IPS DF 4.7 (cell line): Measurements from ENCODE around the gene SPOPL.
"Not testable (repeated sequence)": the region's sequence is repeated elsewhere in the genome, so short reads cannot be mapped to it uniquely, and the experiment has no call there.

Experiments
- DNase-seq: peaks from one replicate; pipeline ENCODE4 v3.0.0-alpha.2; 2013; ENCODE audit warnings: low spot score; ENCODE audit errors: extremely low read depth

Gene SPOPL

GRCh38 chr2:138501425-138502254 lies at the start of gene SPOPL:
SPOPL (plus strand) TSS chr2:138501770; CDS start chr2:138550217, 48,447 bp downstream.
- no peak for DNase-seq

DNA sequence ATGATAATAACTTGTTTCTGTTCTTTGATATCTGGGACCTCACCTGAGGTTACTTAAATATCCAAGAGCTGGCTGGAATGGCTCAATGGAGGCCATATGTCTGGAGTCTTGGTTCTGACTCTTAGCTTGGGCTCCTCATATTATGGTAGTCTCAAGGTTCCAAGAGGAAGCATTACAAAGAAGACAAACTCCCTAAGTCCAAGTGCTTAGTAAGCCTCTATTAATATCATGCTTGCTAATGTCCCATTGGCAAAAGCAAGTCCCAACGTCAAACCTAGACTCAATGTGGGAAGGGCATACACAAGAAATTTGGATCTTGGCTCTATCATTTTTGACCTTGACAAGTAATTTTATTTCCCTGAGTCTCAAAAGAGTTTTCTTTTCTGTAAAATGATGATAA lies 49.2 kb upstream of the SPOPL start:
- DNase-seq, result no peak

DNA sequence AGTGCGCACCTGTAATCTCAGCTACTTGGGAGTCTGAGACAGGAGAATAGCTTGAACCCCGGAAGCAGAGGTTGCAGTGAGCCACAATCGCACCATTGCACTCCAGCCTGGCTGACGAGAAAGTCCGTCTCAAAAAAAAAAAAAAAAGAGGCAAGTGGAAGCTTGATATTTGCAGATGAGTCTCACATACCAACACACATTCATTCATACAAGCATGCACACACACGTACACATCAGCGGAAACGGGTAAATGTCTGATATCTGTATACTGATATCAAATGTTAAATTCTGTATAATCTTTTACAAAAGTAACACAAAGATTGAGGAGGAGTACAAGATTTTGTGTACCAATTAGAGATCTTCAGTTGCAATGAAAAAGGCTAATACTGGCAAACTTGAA lies 47.8 kb upstream of the SPOPL start:
- DNase-seq, result no peak

GRCh38 chr2:138454761-138455160 lies 46.8 kb upstream of the SPOPL start:
- DNase-seq, result no peak

DNA sequence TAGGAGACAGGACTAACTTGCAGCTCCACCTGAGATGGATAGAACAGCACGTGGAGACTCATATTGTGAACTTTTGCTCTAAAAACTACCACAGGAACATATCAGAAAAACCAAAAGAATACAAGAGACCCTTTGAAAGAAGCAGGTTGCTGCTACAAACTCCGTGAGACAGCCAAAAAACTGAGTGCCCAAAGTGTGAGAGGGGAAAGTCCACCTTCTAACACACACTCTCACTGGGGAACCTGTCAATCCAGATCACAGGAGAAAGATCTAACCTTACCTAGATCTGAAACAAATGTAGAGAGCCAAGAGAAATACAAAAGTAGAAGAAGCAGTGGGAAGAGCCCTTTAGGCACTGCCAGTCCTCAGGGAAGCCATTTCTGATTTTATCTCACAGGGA lies 46.3 kb upstream of the SPOPL start:
- DNase-seq, result no peak

- DNase-seq, result no peak
These were observed 45.9 kb upstream of the SPOPL start for GRCh38 chr2:138455691-138456090.

DNA sequence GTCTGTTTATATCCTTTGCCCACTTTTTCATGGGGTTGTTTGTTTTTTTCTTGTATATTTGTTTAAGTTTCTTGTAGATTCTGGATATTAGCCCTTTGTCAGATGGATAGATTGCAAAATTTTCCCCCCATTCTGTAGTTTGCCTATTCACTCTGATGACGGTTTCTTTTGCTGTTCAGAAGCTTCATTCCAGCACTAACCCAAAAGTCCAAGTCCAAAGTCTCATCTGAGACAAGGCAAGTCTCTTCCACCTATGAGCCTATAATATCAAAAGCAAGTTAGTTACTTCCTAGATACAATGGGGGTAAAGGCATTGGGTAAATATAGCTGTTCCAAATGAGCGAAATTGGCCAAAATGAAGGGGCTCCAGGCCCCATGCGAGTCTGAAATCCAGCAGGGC lies 38.9 kb upstream of the SPOPL start:
- not testable (repeated sequence) for DNase-seq

DNA sequence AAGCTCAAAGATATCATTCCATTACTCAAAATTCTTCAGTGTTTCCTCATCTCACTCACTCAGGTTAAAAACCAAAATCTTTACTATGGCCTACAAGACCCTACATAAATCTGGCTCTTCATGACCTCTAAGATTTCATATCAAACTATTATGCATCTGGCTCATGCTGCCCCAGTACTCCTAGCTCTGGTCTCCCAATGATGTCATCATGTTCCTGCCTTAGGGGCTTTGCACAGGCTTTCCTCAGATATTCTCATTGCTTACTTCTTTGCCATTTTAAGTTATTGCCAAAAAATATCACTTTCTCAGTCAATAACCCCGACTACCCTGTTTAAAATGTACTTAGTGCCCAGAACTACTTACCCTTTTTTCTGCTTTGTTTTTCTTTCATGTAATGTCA lies 33.0 kb upstream of the SPOPL start:
- no peak for DNase-seq

DNA sequence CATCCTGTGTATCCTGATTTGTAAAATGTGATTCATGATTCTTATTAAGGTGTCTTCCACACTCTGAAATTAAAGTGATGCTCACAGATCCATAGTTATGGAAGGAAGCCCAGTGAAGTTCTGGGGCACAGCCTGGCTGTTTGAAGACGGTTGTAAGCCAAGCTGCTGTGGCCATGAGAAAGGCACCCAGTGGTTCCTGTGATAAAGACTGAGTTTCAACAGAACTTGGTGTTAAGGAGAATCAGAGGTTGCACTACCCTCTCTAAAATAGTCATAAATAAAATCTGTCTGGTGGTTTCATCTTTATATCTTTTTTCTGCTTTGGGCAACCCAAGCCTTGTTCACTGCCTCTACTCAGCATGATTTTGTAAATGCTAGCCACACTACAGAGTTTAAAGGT lies 32.2 kb upstream of the SPOPL start:
- DNase-seq, result no peak

DNA sequence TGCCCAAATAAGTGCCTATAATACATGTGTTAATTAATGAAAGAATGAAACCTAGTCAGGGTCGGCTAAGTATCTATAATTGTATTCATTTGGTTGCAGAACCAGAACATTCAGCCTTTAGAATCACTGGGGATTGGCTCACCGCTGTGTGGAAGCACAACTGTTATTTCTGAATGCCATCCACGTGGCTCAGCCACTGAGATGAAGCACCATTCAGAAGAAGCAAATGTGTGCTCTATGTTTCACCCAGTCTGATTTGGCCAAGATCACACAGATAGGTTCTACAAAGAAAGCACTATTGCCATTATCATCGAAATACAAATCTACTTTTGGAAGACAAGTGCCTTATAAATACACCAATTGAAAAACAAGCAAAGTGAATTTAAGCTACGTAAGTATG lies 30.6 kb upstream of the SPOPL start:
- DNase-seq, result no peak

DNA sequence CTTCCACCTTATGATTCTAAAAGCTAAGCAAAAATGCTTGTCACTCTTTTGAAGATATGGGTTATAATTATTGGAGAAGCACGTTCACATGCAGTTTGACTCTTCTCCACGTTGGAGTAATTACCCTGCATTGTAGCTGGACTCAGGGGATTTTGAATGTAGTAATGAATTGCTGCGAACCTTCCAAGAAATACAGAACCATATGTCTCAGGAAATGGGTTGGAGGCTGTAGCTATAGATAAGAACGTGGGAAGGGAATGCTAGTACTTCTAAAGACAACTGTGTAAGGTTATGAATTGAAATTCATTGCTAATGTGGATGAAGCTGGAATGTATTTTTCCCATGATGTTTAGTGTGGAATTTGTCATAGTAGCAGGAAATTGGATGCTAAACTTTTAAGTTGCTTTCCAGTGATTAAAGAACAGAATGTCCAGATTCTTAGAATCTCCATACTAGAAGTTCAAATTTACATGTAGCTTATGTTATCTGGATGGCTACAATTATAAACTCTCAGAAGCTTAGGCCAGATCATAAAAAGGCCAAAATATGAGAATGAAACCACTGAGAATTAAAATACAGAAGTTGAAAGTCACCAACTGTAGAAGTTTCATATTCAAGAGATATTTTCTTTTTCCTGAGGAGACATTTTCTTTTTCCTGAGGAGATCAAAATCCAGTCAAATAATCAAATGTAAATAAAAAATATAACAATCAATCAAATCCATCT lies 27.3 kb upstream of the SPOPL start:
- no peak for DNase-seq

DNA sequence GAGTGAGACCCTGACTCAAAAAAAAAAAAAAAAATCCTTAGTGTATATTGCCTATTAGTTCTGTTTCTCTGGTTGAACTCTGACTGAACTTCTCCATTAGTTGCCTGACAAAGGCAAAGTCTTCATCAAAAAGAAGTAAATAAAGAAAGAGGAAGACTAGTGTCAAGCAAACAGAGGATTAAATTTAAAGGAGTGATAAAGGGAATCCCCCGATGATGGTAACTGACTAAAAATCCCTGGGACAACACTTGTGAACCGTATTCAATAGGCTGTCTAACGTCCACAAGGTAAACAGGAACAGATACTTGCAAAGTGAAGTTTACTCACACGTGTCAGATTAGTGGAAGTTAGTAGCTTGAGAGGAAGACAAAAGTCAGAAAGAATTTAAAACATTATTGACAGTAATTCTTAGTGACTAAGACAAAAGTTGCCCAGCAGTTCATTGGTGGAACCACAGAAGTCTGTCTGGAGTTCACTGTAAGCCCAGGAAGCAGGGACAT lies 26.2 kb upstream of the SPOPL start:
- no peak for DNase-seq

- DNase-seq, result no peak
These were observed 25.4 kb upstream of the SPOPL start for GRCh38 chr2:138476186-138476585.

DNA sequence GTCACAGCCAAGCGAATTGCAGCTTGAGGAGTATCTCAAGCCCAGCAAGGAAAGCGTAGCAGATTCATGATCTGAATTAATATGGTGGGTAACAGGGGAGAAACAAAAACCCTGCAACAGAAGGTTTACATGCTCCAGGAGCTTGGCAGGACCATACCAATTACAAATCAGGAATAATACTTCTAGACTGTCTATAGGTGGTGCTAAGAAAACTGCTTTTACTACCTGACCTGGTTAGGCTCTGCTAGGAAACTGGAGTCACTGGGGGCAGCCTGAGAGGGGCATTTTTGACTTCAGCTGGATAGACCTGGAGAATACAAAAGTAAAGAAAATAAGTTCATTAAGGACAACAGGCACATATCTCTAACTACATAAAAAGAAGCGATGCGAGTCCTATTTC lies 24.6 kb upstream of the SPOPL start:
- no peak for DNase-seq

DNA sequence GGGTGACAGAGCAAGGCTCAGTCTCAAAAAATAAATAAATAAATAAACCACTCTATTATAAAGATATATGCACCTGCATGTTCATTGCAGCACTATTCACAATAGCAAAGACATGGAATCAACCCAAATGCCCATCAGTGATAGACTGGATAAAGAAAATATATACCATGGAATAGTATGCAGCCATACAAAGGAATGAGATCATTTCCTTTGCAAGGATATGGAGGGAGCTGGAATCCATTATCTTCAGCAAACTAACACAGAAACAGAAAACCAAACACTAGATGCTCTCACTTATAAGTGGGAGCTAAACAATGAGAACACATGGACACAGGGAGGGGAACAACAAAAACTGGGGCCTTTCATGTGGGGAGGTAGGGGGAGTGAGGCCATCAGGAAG lies 18.8 kb upstream of the SPOPL start:
- not testable (repeated sequence) for DNase-seq

GRCh38 chr2:138485019-138485418 lies 16.6 kb upstream of the SPOPL start:
- DNase-seq, result no peak

DNA sequence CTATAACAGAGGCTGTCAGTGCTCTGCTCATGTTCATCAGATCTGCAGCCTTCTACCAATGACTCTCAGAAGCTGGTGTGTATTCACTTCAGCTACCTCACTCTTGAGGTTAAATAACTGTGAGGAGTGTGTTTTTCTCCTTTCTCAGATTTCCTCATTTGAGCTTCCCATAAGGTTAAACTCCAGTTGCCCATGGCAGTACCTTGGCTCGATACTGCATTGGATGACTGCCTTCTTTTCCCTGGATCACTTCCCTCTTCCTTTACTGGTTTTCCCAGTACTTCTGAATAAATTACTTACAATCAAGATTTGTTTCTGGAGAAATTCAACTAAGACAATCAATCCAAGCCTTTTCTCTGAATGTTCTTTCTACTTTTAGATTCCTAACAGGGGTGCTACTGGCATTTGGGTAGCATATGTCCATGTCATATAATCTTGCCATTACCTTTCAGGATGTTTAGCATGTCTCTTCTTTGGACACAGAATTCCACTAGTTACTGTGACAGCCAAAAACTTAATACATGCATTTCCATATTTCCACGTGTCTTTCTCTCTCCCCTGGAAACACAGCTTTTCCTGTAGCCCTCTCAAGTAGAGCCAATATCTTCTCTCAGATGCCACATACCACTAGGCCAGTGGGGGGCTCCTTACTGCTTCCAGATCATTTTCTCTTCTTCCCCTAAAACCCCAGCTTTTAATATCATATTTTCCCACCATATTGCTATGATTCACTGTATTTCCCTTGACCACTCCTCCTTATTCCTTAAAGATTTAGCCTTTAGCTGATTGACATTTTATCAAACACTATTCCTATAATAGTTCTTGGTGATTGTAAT lies 15.0 kb upstream of the SPOPL start:
- no peak for DNase-seq

GRCh38 chr2:138490673-138491494 lies 10.7 kb upstream of the SPOPL start:
- DNase-seq, result no peak

- DNase-seq, result no peak
These were observed 10.1 kb upstream of the SPOPL start for GRCh38 chr2:138491495-138491862.

DNA sequence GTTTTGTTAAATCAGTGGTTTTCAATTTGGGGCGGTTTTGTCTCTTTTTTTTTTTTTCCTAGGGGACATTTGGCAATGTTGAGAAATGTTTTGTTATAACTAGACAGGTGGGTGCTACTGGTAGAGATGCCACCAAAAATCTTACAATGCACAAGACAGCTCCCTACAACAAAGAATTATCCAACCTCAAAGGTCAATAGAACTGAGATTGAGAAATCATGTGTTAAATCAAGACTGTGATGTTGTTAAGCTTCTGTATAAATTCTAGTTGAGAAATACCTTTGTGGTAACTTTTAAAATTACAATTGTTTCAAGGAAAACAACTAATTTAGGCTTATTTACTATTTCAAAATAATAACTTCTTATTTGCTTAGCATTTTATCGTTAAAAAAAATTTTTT lies 9.4 kb upstream of the SPOPL start:
- DNase-seq, result no peak

DNA sequence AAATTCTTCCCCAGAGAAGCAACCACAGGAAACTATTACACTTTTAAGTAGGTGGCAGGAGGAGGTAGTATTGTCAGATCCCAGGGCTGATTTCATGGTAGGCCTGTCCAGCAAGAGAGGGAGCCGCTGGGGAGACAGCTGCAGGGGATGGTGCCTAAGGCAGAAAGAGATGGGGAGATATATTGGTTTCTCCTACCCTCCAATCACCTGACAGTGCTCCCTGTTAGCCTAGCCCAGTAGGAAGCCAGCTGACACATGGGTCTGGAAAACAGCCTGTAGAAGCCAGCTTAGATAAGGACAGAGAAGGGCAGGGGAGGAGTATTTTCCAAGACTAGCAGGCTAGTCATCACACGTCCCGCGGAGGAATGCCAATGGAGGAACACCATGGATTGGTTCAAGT lies 8.2 kb upstream of the SPOPL start:
- no peak for DNase-seq
